Central memory CD8-positive, alpha-beta T cell (primary cell): Measurements from ENCODE around the gene PHKB.

Experiments used
- ATAC-seq: fragments of 150-1000 bp; cut with Tn5 transposase; replicated peaks from 2 replicates; pipeline ENCODE4 v1.10.0; 2022; ENCODE audit warnings: mild to moderate bottlenecking, moderate FRiP score, moderate number of reproducible peaks; ENCODE audit not compliant: poor library complexity, severe bottlenecking; ENCODE audit errors: extremely low read depth
- DNase-seq, 2 donors: peaks; one replicate each; pipeline ENCODE4 v3.0.0; 2021; ENCODE audit warnings: low spot score in 2 of 2
- H3K27ac Mint-ChIP-seq: one replicate; pipeline ENCODE4 v1.8.0; 2022; ENCODE audit warnings: low read depth, mild to moderate bottlenecking, moderate library complexity, mixed read lengths
- H3K27me3 Mint-ChIP-seq: one replicate; pipeline ENCODE4 v1.8.0; 2022; ENCODE audit warnings: mixed read lengths
- H3K36me3 Mint-ChIP-seq: one replicate; pipeline ENCODE4 v1.8.0; 2022; ENCODE audit warnings: mild to moderate bottlenecking, moderate library complexity, mixed read lengths; ENCODE audit not compliant: insufficient read depth
- H3K4me1 Mint-ChIP-seq: one replicate; pipeline ENCODE4 v1.8.0; 2022; ENCODE audit warnings: mixed read lengths
- H3K4me3 Mint-ChIP-seq: one replicate; pipeline ENCODE4 v1.8.0; 2022; ENCODE audit warnings: mild to moderate bottlenecking, moderate library complexity, mixed read lengths
- H3K9me3 Mint-ChIP-seq: one replicate; pipeline ENCODE4 v1.8.0; 2022; ENCODE audit warnings: mixed read lengths

The PHKB gene

GRCh38 chr16:47499080-47499699, 38.1 kb downstream of the PHKB start:
- Mint-ChIP-seq H3K4me3 (no peak overlapping the region), H3K9me3 (no peaks in the 10 kb centered on the region), H3K27me3 (no peaks in the 10 kb centered on the region), H3K27ac (no peak overlapping the region), H3K36me3 (peaks cover 27% of the 10 kb centered on the region), H3K4me1 (no peaks in the 10 kb centered on the region)
- ATAC-seq (no peak), DNase-seq (no peak)

GRCh38 chr16:47499700-47500264, 38.7 kb downstream of the PHKB start:
- Mint-ChIP-seq H3K27me3 (no peaks in the 10 kb centered on the region), H3K27ac (no peak overlapping the region)

DNA sequence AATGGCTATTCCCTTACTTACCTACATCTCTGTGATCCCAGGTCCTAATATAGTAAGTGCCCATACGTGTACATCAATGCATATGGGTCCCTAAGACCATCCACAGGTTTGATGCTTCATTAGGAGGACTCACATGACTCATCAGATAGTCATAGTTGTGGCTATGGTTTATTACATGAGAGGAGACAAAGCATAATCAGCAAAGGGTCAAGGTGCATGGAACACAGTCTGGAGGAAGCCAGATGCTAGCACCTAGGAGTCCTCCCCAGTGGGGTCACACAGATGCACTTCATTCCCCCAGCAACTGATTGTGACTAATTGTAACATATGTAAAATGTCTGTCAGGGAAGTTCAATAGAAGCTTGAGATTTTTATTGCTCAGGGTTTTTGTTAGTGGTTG, 42.8 kb downstream of the PHKB start:
- Mint-ChIP-seq H3K36me3 (peaks cover 25% of the 10 kb centered on the region), H3K9me3 (no peaks in the 10 kb centered on the region), H3K4me1 (no peaks in the 10 kb centered on the region), H3K27me3 (no peaks in the 10 kb centered on the region), H3K4me3 (no peak overlapping the region), H3K27ac (no peak overlapping the region)
- DNase-seq = no peak
- ATAC-seq = no peak

More at GRCh38 chr16:47499700-47500264, 38.7 kb downstream of the PHKB start:
- Mint-ChIP-seq H3K4me3 (no peak overlapping the region), H3K9me3 (no peaks in the 10 kb centered on the region), H3K36me3 (peaks cover 27% of the 10 kb centered on the region), H3K4me1 (no peaks in the 10 kb centered on the region)
- ATAC-seq (no peak), DNase-seq (no peak)

GRCh38 chr16:47504599-47504998, 43.5 kb downstream of the PHKB start:
- Mint-ChIP-seq H3K4me1 (no peaks in the 10 kb centered on the region), H3K4me3 (no peak overlapping the region), H3K27ac (no peak overlapping the region), H3K36me3 (peaks cover 19% of the 10 kb centered on the region), H3K27me3 (no peaks in the 10 kb centered on the region), H3K9me3 (no peaks in the 10 kb centered on the region)
- ATAC-seq = no peak
- no peak for DNase-seq

DNA sequence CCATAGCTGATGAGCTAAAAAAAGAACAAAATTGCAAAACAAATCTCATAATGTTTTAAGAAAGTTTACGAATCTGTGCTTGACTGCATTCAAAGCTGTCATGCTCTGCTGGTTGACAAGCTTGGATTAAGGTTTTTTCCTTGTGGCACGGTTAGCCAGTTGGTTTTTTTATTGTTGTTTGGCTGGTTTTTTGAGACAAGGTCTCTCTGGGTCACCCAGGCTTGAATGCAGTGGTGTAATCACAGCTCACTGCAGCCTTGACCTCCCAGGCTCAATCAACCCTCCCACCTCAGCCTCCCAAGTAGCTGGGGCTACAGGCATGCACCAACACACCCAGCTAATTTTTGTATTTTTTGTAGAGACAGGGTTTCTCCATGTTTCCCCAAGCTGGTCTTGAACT, 45.7 kb downstream of the PHKB start:
- Mint-ChIP-seq H3K27me3 (no peaks in the 10 kb centered on the region), H3K36me3 (peaks cover 17% of the 10 kb centered on the region), H3K4me1 (no peaks in the 10 kb centered on the region), H3K27ac (no peak overlapping the region), H3K9me3 (no peaks in the 10 kb centered on the region), H3K4me3 (no peak overlapping the region)
- DNase-seq = no peak
- ATAC-seq = no peak

- H3K27ac Mint-ChIP-seq = no peak overlapping the region
- no peaks in the 10 kb centered on the region for H3K27me3 Mint-ChIP-seq
- H3K9me3 Mint-ChIP-seq = no peaks in the 10 kb centered on the region
- H3K36me3 Mint-ChIP-seq = peaks cover 20% of the 10 kb centered on the region
- DNase-seq = no peak
- ATAC-seq = no peak
- no peaks in the 10 kb centered on the region for H3K4me1 Mint-ChIP-seq
- no peak overlapping the region for H3K4me3 Mint-ChIP-seq
Observed at GRCh38 chr16:47507701-47508100, 46.6 kb downstream of the PHKB start.

- Mint-ChIP-seq H3K36me3 (peaks cover 29% of the 10 kb centered on the region), H3K9me3 (no peaks in the 10 kb centered on the region), H3K4me1 (no peaks in the 10 kb centered on the region), H3K4me3 (no peak overlapping the region), H3K27ac (no peak overlapping the region), H3K27me3 (no peaks in the 10 kb centered on the region)
- DNase-seq = no peak
- no peak for ATAC-seq
Observed at GRCh38 chr16:47511882-47512281, 50.8 kb downstream of the PHKB start.

GRCh38 chr16:47519037-47519436, 57.9 kb downstream of the PHKB start:
- H3K4me1 Mint-ChIP-seq = peaks cover 12% of the 10 kb centered on the region
- H3K36me3 Mint-ChIP-seq = peaks cover 24% of the 10 kb centered on the region
- DNase-seq (no peak), ATAC-seq (no peak)
- no peaks in the 10 kb centered on the region for H3K9me3 Mint-ChIP-seq
- no peaks in the 10 kb centered on the region for H3K27me3 Mint-ChIP-seq
- H3K4me3 Mint-ChIP-seq = no peak overlapping the region
- no peak overlapping the region for H3K27ac Mint-ChIP-seq

DNA sequence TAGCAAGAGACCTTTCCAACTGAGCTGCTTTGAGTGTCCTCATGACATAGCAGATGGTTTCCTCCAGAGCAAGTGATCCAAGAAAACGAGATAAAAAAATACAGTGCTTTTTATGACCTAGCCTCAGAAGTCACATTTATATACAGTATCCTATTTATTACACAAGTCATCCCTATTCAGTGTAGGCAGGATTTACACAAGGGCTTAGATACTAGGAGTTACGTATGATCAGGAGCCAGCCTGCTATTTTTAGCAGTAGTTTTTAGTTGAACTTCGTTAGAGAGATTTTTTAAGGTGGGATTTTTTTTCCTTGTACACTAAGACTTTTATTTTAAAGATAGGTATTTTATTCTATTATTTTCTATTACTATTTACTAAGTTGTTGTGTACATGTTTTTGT, 58.4 kb downstream of the PHKB start:
- Mint-ChIP-seq H3K9me3 (no peaks in the 10 kb centered on the region), H3K4me3 (no peak overlapping the region), H3K4me1 (peaks cover 14% of the 10 kb centered on the region), H3K27ac (no peak overlapping the region), H3K27me3 (no peaks in the 10 kb centered on the region), H3K36me3 (peaks cover 26% of the 10 kb centered on the region)
- DNase-seq = no peak
- ATAC-seq = no peak

- peaks cover 14% of the 10 kb centered on the region for H3K4me1 Mint-ChIP-seq
- H3K36me3 Mint-ChIP-seq = peaks cover 22% of the 10 kb centered on the region
- ATAC-seq (no peak), DNase-seq (no peak)
- H3K9me3 Mint-ChIP-seq = no peaks in the 10 kb centered on the region
- no peak overlapping the region for H3K4me3 Mint-ChIP-seq
- H3K27me3 Mint-ChIP-seq = no peaks in the 10 kb centered on the region
- H3K27ac Mint-ChIP-seq = no peak overlapping the region
Observed at GRCh38 chr16:47519996-47520679, 59.0 kb downstream of the PHKB start.

GRCh38 chr16:47523342-47524006, 62.3 kb downstream of the PHKB start:
- H3K4me1 Mint-ChIP-seq = peaks cover 14% of the 10 kb centered on the region
- H3K27ac Mint-ChIP-seq = peak overlapping the region; percentile 25
- H3K36me3 Mint-ChIP-seq = peaks cover 9% of the 10 kb centered on the region
- H3K9me3 Mint-ChIP-seq = no peaks in the 10 kb centered on the region
- no peak overlapping the region for H3K4me3 Mint-ChIP-seq
- no peaks in the 10 kb centered on the region for H3K27me3 Mint-ChIP-seq
- ATAC-seq (peak; percentile 62), DNase-seq (no peak)

DNA sequence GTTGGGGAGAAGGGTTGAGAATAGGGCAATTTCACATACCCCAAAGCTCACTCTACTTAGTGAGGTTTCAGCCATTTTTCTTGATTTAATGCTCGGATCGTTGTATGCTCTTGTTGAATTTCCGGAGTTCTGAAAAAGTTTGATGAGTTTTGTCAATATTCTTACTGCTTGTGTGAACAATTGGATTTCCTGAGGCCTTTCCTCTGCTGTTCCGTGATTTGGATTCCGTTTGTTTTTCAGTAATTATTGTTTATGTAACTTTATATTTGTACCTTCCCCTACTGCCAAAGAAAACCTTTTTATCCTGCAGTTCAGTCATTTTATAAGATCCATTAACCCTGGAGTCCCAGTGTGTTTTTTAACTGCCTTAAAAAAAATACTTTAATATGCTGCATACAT, 62.9 kb downstream of the PHKB start:
- Mint-ChIP-seq H3K9me3 (no peaks in the 10 kb centered on the region), H3K4me1 (peaks cover 14% of the 10 kb centered on the region), H3K36me3 (peaks cover 8% of the 10 kb centered on the region), H3K4me3 (no peak overlapping the region), H3K27ac (peak overlapping the region; percentile 25), H3K27me3 (no peaks in the 10 kb centered on the region)
- DNase-seq (no peak), ATAC-seq (no peak)

DNA sequence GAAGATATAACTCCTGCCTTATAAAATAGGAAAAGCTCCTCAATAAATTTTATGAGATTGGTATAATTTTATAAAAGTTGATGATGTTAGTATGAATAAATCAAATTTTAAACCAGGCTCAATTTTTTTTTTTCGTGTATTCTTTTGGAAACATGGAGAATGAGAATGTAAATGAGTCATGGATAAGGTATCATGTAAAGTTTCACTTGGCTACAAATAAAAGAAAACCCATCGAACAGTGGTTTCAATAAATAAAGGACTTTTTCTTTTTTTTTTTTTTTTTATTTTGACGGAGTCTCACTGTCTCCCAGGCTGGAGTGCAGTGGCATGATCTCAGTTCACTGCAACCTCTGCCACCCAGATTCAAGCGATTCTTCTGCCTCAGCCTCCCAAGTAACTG, 67.3 kb downstream of the PHKB start:
- no peak for ATAC-seq
- DNase-seq = no peak
- H3K4me3 Mint-ChIP-seq = no peak overlapping the region
- peaks cover 6% of the 10 kb centered on the region for H3K36me3 Mint-ChIP-seq
- H3K27ac Mint-ChIP-seq = no peak overlapping the region
- peaks cover 8% of the 10 kb centered on the region for H3K4me1 Mint-ChIP-seq
- H3K9me3 Mint-ChIP-seq = no peaks in the 10 kb centered on the region
- H3K27me3 Mint-ChIP-seq = no peaks in the 10 kb centered on the region
